Caco-2 (cell line): ENCODE results near the gene APC2. TPM values are rescaled to one million over a fixed set of nuclear protein-coding genes. Genes with fewer than 3 reads are reported as not detected.

Source experiments
- BruUV-seq: library from RNA; stranded (reverse); fragments of 400-500 nt; replicated peaks from 2 replicates; lab custom pipeline; 2021; lab: Mats Ljungman, UMichigan
- CTCF ChIA-PET: fragments of 300-600 bp; sonication (Branson Sonifier 250); formaldehyde crosslinking; loops from one replicate; lab custom pipeline; 2022; ENCODE audit warnings: antibody characterized with exemption; lab: Charles Lee
- POLR2A ChIA-PET: fragments of 300-600 bp; sonication (Branson Sonifier 250); formaldehyde crosslinking; loops from one replicate; lab custom pipeline; 2022; ENCODE audit warnings: antibody characterized with exemption; lab: Charles Lee
- DNase-seq, 2 experiments: peaks; one replicate each; pipeline versions ENCODE4 v3.0.0 to v3.0.0-alpha.2; 2020 to 2022
- H3K27me3 ChIP-seq: replicated peaks from 2 replicates; pipeline ENCODE4 v1.6.0; 2011; ENCODE audit warnings: low read length; ENCODE audit not compliant: control insufficient read depth, insufficient read depth
- H3K36me3 ChIP-seq: 2 replicates; pipeline ENCODE4 v1.5.1; 2011; ENCODE audit warnings: low read length; ENCODE audit not compliant: control insufficient read depth, insufficient read depth
- H3K4me1 ChIP-seq: fragments of 250-450 bp; sonication (Bioruptor Pico); 2 replicates; pipeline ENCODE4 v1.5.1; 2020; ENCODE audit warnings: mild to moderate bottlenecking
- H3K4me3 ChIP-seq: 2 replicates; pipeline ENCODE4 v1.5.1; 2011; ENCODE audit warnings: low read depth, mild to moderate bottlenecking, control low read depth, low read length
- H3K9me3 ChIP-seq: fragments of 250-450 bp; sonication (Bioruptor Pico); 2 replicates; pipeline ENCODE4 v1.5.1; 2020; ENCODE audit warnings: mild to moderate bottlenecking, moderate library complexity
- H3K27ac Mint-ChIP-seq: one replicate; pipeline ENCODE4 v1.8.0; 2022; ENCODE audit warnings: mixed read lengths; ENCODE audit not compliant: unreplicated experiment
- H3K27me3 Mint-ChIP-seq: one replicate; pipeline ENCODE4 v1.8.0; 2022; ENCODE audit warnings: mixed read lengths; ENCODE audit not compliant: insufficient read depth, unreplicated experiment
- H3K36me3 Mint-ChIP-seq: one replicate; pipeline ENCODE4 v1.8.0; 2022; ENCODE audit warnings: mild to moderate bottlenecking, mixed read lengths; ENCODE audit not compliant: insufficient read depth, unreplicated experiment
- H3K4me1 Mint-ChIP-seq: one replicate; pipeline ENCODE4 v1.8.0; 2022; ENCODE audit warnings: low read depth, mixed read lengths; ENCODE audit not compliant: unreplicated experiment
- H3K4me3 Mint-ChIP-seq: one replicate; pipeline ENCODE4 v1.8.0; 2022; ENCODE audit warnings: mild to moderate bottlenecking, moderate library complexity, mixed read lengths; ENCODE audit not compliant: unreplicated experiment
- H3K9me3 Mint-ChIP-seq: one replicate; pipeline ENCODE4 v1.8.0; 2022; ENCODE audit warnings: mixed read lengths; ENCODE audit not compliant: unreplicated experiment
- intact Hi-C: fragments of 100-400 bp; cut with micrococcal nuclease; formaldehyde crosslinking; loops from one replicate; pipeline ENCODE4 v1.10.0; 2022; ENCODE audit not compliant: unreplicated experiment
- total RNA-seq: library from RNA; stranded (reverse); gene quantifications from 2 replicates; pipeline ENCODE4 v1.2.3, GENCODE V29; 2022
- TF ChIP-seq, protein P1 (sequence below), 2 experiments: fragments of 200-600 bp in 1 of 2; IDR thresholded peaks; 1 replicate in 1 of 2; 2 replicates in 1 of 2; pipeline versions ENCODE4 v1.5.1 to v1.8.0; 2011 to 2022; ENCODE audit warnings: antibody characterized with exemption in 1 of 2, control low read depth in 1 of 2, inconsistent platforms in 1 of 2, low read depth in 1 of 2, low read length in 1 of 2, mild to moderate bottlenecking in 1 of 2, moderate library complexity in 1 of 2; ENCODE audit not compliant: insufficient read depth in 1 of 2, severe bottlenecking in 1 of 2, unreplicated experiment in 1 of 2

Gene APC2
- total RNA-seq, 1 experiment from 2014 or later, result 9.5 TPM

DNA sequence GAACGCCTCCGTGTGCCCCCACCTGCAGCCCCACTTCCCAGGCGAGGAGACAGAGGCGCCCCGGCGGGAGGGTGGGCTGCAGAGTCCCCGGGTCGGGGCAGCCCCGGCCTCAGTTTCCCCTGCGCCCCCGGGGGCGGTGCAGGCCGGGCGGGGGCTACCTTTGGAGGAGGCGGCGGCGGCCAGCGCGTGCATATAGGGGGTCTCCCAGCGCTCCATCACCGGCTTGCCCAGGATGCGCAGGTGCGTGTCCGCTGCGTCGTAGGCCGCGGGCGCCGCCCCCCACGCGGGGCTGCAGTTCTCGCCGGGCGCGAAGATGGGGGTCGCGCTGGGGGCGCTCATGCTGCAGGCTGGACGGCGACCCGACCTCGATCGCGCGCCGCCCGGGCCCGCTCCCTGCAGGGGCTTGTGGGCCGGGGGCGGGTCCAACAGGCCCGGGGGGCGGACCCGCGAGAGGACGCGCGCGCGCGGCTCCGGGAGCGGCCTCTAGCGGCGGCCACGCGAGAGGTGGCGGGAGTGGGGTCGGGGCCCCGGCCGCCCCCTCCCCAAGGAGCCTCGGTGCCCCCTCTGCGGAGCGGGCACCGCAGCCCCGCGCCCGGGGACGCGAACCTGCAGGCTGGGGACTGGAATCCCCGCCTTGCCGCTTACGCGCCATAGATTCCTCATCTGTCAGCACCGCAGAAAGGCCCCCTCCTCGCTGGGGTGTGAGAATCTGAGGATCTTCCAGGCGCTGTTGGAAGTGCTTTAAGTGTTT lies 48.6 kb upstream of the APC2 start, which contains the start of gene GAMT:
Gene GAMT, minus strand, starts transcription at position 405 of the 751 bp plus-strand sequence. Its CDS starts 66 bp downstream, at position 339.
- peak within 1 kb of the TSS; percentile 29 for H3K27ac Mint-ChIP-seq
- peak within 1 kb of the TSS; percentile 54 for H3K4me3 ChIP-seq
- ChIA-PET POLR2A (no interaction called here), CTCF (interaction anchor here (0.6 kb wide), 1 partner anchor 58 kb away, joined by 4 read pairs; no protein-coding TSS in a partner anchor)
- peaks cover 2% of the 10 kb centered on the region; the same call in 1 of the 2 replicates for H3K36me3 ChIP-seq
- intact Hi-C loops, result no loop called here
- H3K27me3 ChIP-seq, result no peaks in the 10 kb centered on the region
- no peaks in the 10 kb centered on the region for H3K9me3 Mint-ChIP-seq
- peaks cover 27% of the 10 kb centered on the region for H3K36me3 Mint-ChIP-seq
- TF ChIP-seq, protein P1, sequence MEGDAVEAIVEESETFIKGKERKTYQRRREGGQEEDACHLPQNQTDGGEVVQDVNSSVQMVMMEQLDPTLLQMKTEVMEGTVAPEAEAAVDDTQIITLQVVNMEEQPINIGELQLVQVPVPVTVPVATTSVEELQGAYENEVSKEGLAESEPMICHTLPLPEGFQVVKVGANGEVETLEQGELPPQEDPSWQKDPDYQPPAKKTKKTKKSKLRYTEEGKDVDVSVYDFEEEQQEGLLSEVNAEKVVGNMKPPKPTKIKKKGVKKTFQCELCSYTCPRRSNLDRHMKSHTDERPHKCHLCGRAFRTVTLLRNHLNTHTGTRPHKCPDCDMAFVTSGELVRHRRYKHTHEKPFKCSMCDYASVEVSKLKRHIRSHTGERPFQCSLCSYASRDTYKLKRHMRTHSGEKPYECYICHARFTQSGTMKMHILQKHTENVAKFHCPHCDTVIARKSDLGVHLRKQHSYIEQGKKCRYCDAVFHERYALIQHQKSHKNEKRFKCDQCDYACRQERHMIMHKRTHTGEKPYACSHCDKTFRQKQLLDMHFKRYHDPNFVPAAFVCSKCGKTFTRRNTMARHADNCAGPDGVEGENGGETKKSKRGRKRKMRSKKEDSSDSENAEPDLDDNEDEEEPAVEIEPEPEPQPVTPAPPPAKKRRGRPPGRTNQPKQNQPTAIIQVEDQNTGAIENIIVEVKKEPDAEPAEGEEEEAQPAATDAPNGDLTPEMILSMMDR (IDR thresholded peaks at IDR 0.05; ENCODE audit: insufficient read depth in 1 of 2, low read depth in 1 of 2, low read length in 1 of 2, severe bottlenecking in 1 of 2, unreplicated experiment in 1 of 2), result peak in 1 of 2 experiments; percentile 62
- H3K4me1 ChIP-seq, result peaks cover 9% of the 10 kb centered on the region
- BruUV-seq, result no TSS peak
- H3K9me3 ChIP-seq, result no peaks in the 10 kb centered on the region
- no peaks in the 10 kb centered on the region for H3K4me1 Mint-ChIP-seq
- DNase-seq, result peak in 1 of 2 experiments; percentile 71
- no peaks in the 10 kb centered on the region for H3K27me3 Mint-ChIP-seq
- peak within 1 kb of the TSS; percentile 73 for H3K4me3 Mint-ChIP-seq

DNA sequence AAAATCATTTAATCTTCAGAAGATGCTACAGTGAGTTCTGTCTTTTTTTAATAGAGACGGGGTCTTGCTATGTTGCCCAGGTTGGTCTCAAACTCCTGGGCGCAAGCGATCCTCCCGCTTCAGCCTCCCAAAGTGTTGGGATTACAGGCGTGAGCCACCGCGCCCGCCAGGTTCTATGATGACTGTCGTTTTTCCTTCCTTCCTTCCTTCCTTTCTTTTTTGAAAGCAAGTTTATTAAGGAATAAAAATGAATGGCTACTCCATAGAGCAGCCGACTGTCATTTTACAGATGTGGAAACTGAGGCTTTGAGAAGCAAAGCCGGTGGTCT lies 48.1 kb upstream of the APC2 start:
- CTCF ChIA-PET, result no interaction called here
- H3K4me3 ChIP-seq, result peak overlapping the region; percentile 54
- no peak overlapping the region for H3K27ac Mint-ChIP-seq
- H3K27me3 Mint-ChIP-seq, result no peaks in the 10 kb centered on the region
- no peaks in the 10 kb centered on the region for H3K4me1 Mint-ChIP-seq
- peak overlapping the region; percentile 42 for H3K4me3 Mint-ChIP-seq
- no peaks in the 10 kb centered on the region for H3K9me3 Mint-ChIP-seq
- TF ChIP-seq, protein P1 (IDR thresholded peaks at IDR 0.05; ENCODE audit: insufficient read depth in 1 of 2, low read depth in 1 of 2, low read length in 1 of 2, severe bottlenecking in 1 of 2, unreplicated experiment in 1 of 2), result no peak
- DNase-seq, result no peak
- H3K36me3 Mint-ChIP-seq, result peaks cover 27% of the 10 kb centered on the region
- no TSS peak for BruUV-seq
- intact Hi-C loops, result no loop called here
- POLR2A ChIA-PET, result no interaction called here
- peaks cover 9% of the 10 kb centered on the region for H3K4me1 ChIP-seq
- H3K36me3 ChIP-seq, result peaks cover 2% of the 10 kb centered on the region; the same call in 1 of the 2 replicates
- H3K9me3 ChIP-seq, result no peaks in the 10 kb centered on the region
- H3K27me3 ChIP-seq, result no peaks in the 10 kb centered on the region

DNA sequence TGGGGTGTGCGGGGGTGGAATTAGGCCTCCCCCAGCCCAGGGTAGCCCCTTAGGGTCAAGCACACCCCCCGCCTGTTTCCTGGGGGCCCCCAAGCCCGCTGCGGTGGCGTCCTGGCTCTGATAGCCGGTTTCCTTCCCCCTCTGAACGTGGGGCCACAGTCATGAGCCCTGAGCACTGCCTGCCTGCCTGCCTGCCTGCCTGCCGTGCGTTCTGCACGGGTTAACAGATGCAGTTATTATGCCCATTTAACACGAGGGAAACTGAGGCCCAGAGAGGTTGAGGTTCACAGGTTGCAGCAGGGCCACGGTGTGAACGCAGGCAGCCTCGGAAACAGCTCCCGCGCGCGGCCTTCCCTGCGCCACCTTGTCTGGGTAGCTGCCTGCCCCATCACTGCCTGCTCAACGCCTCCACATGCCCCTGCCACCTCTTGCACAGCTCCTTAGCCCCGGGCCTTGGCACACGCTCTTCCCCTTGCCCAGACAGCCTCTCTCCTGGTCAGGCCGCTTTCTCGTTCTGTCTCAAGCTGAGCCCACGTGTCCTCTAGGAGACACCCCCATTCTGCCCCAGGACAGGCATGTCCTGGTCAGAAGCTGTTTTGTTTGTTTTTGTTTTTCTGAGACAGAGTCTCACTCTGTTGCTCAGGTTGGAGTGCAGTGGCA lies 47.4 kb upstream of the APC2 start:
- ChIA-PET POLR2A (no interaction called here), CTCF (interaction anchor here (0.5 kb wide), 1 partner anchor 48 kb away, joined by 3 read pairs; no protein-coding TSS in a partner anchor)
- BruUV-seq, result no TSS peak
- DNase-seq, result no peak
- TF ChIP-seq, protein P1 (IDR thresholded peaks at IDR 0.05; ENCODE audit: insufficient read depth in 1 of 2, low read depth in 1 of 2, low read length in 1 of 2, severe bottlenecking in 1 of 2, unreplicated experiment in 1 of 2), result no peak
- no peaks in the 10 kb centered on the region for H3K9me3 Mint-ChIP-seq
- Histone ChIP-seq H3K4me1 (peaks cover 9% of the 10 kb centered on the region), H3K36me3 (peaks cover 2% of the 10 kb centered on the region; the same call in 1 of the 2 replicates), H3K4me3 (no peak overlapping the region), H3K9me3 (no peaks in the 10 kb centered on the region), H3K27me3 (no peaks in the 10 kb centered on the region)
- H3K4me1 Mint-ChIP-seq, result no peaks in the 10 kb centered on the region
- intact Hi-C loops, result no loop called here
- peaks cover 25% of the 10 kb centered on the region for H3K36me3 Mint-ChIP-seq
- H3K27me3 Mint-ChIP-seq, result no peaks in the 10 kb centered on the region
- no peak overlapping the region for H3K27ac Mint-ChIP-seq
- H3K4me3 Mint-ChIP-seq, result peak overlapping the region; percentile 18
